GM04503 (cell line): ENCODE measurements around the gene BCL3.
"Not testable (repeated sequence)": the region's sequence is repeated elsewhere in the genome, so short reads cannot be mapped to it uniquely, and the experiment has no call there.

ENCODE experiments used
- DNase-seq: peaks from one replicate; pipeline ENCODE4 v3.0.0-alpha.2; 2012; ENCODE audit warnings: low read depth

The BCL3 gene, protein sequence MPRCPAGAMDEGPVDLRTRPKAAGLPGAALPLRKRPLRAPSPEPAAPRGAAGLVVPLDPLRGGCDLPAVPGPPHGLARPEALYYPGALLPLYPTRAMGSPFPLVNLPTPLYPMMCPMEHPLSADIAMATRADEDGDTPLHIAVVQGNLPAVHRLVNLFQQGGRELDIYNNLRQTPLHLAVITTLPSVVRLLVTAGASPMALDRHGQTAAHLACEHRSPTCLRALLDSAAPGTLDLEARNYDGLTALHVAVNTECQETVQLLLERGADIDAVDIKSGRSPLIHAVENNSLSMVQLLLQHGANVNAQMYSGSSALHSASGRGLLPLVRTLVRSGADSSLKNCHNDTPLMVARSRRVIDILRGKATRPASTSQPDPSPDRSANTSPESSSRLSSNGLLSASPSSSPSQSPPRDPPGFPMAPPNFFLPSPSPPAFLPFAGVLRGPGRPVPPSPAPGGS

DNA sequence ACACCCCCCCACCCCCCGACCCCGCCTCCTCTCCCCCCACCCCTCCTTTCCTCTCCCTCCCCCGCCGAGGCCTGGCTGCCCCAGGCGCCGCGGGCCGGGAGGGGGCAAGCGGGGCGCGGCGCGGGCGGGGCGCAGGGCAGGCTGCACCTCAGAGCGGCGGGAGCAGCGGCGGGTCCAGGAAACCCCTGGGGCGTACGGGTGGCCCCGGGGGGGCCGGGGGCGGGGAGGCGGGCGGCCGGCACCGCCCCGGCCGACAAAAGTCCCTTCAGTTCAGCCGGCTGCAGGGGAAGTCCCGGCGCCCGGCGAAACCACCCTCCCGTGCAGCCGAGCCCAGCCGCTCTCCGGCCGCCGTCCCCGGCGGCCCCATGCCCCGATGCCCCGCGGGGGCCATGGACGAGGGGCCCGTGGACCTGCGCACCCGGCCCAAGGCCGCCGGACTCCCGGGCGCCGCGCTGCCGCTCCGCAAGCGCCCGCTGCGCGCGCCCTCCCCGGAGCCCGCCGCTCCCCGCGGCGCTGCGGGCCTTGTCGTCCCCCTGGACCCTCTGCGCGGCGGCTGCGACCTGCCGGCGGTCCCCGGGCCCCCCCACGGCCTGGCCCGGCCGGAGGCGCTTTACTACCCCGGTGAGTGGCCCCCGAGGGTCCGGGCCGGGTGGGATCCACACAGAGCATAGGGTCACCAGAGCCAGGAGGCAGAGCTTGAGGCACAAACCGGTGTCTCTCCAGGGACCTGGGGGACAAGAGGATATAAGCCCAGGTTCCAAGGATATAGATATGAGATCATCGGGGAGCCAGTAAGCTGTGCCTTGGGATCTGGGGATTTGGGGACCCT is at the start of gene BCL3:
Gene BCL3 (plus strand): TSS at position 283 of the 829 bp plus-strand sequence. CDS start 83 bp downstream, at position 366.
- DNase-seq: no peak

DNA sequence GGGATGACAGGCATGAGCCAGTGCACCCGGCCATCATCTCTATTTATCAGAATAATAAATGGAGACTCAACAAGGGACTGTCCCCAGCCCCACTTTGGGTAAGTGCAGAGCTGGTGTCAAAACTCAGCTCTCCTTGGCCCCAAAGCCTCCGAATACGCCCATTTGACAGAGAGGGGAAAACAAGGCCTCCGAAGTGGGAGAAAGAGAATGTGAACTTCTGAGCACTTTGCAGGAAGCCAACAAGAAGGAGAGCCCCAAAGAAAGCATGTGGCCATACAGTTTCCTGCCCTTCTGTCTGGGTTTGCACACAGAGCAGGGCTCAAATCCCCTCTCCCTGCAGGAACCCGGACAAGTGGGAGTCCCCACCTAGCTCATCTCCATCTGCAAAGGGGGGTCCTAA is 48.0 kb upstream of the BCL3 start:
- DNase-seq: no peak

DNA sequence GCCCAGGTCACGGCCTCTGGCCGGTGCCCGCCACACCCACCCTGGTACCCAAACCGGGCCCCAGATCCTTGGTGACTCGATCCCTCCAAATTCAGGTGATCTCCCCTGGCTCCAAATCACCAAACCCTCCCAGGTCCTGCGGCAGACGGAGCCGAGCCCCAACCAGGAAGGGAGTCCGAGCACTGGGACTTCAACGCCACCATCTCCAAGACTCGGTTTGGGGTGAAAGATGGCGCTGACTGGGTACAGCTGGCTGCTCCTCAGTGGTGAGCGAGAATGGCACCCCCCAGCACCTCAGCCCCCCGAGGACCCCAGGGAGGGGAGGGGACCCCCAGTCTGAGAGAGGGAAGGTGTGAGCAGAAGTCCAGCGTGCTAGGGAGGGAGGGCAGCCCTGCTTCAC is 47.3 kb upstream of the BCL3 start:
- DNase-seq: no peak

DNA sequence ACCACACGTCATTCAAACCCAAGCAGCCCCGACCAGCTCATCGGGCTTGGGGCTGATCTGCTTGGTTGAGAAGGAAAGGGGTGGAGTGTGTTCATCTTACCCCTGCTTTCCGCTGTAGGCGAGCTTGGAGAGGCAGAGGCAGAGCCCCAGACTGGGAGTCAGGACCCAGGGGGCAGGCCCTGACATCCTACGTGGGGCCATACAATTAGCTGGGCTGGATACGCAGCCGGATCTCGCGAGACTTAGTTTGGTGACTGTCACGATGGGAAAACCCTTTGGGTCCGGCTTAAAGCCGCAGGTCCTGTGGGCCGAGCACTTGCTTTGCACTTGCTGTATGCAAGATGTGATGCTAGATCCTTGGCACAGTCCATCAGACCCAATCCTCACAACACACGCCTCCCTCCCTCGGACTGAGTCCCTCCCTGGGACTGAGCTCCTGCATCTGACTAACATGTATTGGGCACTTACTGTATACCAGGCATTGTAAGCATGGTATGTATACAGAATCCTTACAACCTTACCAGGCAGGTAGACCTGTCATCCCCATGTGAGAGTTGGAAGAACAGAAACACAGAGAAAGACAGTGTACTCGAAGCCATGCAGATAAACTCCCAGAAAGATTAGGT is 45.8 kb upstream of the BCL3 start:
- no peak for DNase-seq

DNA sequence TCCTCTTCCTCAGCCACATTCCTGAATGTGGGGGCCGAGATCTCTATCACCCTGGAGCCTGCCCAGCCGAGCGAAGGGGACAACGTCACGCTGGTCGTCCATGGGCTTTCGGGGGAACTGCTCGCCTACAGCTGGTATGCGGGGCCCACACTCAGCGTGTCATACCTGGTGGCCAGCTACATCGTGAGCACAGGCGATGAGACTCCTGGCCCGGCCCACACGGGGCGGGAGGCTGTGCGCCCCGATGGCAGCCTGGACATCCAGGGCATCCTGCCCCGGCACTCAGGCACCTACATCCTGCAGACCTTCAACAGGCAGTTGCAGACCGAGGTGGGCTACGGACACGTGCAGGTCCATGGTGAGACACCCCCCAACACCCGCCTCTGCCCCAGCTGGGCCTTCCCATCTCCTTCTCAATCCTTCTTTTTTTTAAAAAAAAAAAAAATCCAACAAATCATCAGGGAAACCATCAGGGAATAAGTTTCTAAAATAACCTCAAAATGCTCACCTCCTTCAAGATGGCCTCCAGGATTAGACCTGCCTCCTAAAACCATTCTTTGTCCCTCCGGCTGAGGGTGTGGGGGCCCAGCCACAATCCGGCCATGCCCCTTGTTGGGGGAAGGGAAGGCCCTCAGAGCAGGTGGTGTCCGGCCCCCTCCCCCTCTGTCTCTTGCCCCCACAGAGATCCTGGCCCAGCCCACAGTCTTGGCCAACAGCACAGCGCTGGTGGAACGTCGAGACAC is 45.0 kb upstream of the BCL3 start:
- DNase-seq: no peak

DNA sequence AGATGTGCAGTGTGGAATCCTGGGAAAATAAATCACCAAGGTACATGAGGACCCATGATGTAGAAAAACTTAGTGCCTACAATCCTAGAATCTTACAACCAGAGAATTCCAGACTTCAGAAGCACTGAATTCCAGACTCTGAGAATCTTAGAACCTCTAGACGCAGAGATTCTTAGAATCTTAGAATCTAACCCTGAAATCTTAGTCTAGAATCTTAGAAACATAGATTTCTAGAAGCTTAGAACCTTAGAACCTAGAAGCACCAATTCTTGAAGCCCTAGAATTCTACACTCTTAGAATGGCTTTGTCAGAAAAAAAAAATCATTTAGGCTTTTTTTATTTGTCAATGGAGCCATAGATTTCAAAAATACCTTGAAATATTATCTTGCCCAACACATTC is 43.5 kb upstream of the BCL3 start:
- DNase-seq: no peak

DNA sequence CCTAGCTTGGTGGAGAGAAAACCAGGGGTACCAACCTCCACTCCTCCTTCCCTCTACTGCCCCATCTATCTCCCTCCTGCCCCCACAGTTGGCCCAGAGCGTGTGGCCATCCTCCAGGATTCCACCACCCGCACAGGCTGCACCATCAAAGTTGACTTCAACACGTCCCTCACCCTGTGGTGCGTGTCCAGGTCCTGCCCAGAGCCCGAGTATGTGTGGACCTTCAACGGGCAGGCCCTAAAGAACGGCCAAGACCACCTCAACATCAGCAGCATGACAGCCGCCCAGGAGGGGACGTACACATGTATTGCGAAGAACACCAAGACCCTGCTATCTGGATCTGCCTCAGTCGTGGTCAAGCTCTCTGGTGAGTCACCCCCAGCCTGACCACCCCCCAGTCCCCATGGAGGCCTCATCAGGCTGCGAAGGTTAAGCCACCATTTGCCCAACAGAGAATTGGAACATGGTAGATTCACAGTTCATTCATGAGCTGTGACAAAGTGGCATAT is 43.0 kb upstream of the BCL3 start:
- DNase-seq: no peak

DNA sequence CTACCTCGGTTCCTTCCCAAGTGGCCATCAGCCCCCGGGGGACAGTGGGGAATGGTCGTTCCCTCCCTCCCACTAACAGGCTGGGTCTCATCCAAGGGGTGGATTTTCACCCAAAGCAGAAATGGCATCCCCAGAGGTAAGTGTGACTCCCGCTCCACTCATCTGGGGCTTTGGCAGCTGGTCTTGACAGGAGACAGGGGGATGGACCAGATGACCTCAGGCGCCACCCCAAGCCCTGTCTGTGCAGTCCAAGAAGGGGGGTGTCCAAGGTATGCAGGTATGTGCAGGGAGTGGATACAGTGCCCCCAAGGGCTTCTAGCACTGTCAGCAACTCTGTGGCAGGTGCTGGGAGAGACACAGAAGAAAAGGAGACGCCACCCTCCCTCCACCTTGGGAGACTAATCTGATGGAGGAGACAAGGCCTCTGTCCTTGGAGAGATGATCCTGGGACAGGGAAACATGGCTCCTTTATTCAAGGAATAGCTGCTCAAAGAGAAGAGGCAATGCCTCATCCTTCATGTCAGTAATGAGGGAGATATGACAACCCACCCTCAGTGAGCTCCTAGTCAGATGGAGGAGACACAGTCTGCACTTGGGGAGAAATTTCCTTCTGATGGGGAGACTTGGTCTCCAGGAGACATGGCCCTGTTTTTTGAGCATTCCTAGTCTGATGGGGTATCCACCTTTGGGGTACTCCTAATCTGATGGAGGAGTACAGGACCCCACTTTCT is 41.8 kb upstream of the BCL3 start:
- no peak for DNase-seq

DNA sequence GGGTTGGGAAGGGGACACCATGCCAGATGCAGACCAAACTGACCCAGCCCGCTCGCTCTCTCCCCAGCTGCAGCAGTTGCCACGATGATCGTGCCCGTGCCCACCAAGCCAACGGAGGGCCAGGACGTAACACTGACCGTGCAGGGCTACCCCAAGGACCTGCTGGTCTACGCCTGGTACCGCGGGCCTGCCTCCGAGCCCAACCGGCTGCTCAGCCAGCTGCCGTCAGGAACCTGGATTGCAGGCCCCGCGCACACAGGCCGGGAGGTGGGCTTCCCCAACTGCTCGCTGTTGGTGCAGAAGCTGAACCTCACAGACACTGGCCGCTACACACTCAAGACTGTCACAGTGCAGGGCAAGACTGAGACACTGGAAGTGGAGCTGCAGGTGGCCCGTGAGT is 40.7 kb upstream of the BCL3 start:
- no peak for DNase-seq

DNA sequence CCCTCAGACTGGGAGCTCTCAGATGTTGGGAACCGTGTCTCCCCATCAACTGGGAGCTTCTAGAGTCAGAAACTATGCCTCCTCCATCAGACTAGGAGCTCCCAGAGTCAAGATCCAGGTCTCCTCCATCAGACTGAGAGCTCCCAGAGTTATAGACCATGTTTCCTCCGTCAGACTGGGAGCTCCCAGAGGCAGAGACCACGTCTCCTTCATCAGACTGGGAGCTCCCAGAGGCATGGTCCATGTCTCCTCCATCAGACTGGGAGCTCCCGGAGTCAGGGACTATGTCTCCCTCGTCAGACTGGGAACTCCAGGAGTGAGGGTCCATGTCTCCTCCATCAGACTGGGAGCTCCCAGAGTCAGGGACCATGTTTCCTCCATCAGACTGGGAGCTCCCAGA is 39.6 kb upstream of the BCL3 start:
- DNase-seq: no peak

DNA sequence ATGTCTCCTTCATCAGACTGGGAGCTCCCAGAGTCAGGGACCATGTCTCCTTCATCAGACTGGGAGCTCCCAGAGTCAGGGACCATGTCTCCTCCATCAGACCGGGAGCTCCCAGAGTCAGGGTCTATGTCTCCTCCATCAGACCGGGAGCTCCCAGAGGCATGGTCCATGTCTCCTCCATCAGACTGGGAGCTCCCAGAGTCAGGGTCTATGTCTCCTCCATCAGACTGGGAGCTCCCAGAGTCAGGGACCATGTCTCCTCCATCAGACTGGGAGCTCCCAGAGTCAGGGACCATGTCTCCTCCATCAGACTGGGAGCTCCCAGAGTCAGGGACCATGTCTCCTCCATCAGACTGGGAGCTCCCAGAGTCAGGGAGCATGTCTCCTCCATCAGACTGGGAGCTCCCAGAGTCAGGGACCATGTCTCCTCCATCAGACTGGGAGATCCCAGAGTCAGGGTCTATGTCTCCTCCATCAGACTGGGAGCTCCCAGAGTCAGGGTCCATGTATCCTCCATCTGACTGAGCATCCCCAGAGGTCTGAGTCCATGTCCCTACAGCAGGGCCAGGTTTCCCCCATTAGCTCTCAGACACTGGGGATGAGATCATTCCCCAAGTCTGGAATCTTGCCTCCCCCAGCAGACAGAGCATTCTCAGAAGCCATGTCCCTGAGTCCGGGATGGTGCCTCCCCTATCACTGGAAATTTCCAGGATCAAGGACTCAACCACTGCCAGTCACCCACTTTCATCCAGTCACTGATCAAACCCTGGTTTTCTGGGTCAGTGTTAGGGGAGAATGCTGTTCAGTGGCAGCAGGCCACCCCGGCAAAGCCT is 38.9 kb upstream of the BCL3 start:
- not testable (repeated sequence) for DNase-seq

DNA sequence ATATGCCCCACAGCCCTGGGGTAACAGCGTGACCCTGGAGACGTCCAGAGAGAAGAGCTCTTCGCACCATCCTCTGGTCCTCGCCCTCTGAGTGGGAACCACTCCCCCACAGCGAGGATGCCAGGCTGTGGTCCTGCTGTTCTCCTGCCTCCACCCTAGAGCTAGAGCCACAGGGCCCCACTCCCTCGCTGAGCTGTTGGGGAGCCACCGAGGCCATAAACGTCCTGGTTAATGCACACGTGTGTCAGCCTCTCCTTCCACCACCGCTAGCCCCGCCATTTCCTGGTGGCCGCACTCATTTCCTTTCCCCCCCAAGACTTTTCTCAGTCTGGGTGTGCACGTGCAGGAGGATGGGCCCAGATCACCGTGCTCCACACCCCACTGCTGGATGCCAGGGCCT is 38.0 kb upstream of the BCL3 start:
- no peak for DNase-seq

DNA sequence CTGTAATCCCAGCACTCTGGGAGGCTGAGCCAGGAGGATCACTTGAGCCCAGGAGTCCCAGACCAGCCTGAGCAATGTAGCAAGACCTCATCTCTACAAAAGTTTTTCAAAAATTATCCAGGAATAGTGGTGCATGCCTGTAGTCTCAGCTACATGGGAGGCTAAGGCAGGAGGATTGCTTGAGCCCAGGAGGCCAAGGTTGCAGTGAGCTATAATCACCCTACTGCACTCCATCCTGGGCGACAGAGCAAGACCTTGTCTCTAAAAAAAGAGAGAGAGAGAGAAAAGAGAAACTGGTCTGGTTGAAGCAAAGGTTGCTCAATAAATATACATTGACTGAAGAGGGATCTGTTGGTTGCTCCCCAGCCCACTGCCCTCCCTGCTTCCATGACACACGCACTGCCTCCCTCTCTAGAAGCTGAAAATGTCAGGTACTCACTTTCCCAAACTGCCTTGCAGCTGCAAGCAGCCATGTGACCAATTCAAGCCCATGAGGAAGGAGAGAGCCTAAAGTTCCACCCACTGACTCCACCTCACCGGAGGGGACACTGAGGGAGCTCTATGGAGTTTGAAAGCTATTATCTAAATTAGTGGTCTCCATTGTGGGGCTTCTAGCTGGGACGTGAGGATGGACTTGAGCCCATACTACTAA is 35.5 kb upstream of the BCL3 start:
- no peak for DNase-seq

DNA sequence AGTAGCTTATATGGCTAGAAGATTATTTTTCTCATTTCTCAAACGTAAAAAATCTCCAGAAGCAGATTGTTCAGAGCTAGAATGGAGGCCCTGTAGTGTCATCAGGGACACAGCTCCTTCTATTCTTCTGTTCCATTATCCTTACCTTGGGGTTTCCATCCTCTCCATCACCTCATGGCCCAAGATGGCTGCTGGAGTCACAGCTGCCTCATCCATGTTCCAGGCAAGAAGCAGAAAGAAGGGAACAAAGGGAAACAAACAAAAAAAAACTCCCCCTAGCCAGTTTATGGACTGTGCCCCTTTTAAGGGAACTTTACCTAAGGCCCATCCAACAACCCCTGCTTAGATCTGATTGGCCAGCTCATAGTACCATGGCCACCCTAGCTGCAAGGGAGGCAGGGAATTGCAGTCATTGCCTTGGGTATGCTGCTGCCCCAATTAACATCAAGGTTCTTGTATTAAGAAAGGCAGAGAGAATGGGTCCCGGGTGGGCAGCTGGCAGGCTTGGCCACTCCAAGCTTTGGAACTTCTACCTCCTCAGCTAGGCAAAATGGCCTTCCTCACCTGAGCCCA is 33.8 kb upstream of the BCL3 start:
- DNase-seq: no peak

DNA sequence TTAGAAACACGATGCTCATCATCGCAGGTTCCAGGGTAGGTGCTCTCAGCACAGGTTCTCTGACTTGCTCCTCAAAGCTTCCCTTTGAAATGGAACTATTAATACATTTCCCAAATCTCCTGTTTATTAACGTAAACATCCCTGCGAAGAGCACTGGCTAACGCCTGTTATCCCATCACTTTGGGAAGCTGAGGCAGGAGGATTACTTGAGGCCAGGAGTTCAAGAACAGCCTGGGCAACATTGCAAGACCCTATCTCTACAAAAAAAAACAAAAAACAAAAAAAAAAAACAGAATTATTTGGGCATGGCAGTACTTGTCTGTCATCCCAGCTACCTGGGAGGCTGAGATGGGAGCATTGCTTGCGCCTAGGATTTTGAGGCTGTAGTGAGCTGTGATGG is 30.9 kb upstream of the BCL3 start:
- DNase-seq: no peak

DNA sequence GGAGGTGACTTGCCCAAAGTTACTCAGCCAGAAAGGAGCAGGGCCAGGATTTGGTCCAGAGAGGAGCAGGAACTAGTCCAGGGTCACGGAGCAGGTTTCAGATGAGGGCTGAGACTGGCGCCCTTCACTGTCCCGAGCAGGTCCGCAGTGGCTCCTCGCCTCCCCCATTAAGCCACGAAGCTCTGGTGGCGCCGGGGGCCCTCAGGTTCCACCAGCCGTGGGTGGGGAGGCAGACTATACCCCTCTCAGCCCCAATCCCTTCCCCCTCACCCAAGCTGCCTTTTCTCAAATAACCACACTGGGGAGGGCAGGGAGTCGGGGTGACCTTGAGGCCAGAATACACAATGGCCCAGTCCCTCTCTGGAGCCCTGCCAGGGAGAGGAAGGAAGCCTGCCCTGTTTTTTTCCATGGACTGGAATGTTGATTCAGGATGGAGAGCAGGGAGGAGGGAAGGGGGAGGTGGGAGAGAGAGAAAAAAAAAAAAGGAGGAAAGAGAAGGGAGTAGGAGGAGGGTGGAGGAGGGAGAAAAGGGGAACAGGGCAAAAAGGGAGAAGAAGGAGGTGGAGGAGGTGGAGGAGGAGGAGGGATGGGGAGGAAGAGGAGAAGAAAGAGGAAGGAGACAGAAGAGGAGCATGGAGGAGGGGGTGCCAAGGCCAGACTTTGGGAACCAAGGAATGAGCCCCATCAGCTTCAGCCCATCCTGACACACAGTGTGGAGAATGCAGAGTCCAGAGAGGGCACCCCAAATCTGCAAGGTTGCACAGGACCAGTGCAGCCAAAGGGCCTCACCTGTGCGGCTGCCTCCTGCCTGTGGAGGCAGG is 29.9 kb upstream of the BCL3 start:
- no peak for DNase-seq

DNA sequence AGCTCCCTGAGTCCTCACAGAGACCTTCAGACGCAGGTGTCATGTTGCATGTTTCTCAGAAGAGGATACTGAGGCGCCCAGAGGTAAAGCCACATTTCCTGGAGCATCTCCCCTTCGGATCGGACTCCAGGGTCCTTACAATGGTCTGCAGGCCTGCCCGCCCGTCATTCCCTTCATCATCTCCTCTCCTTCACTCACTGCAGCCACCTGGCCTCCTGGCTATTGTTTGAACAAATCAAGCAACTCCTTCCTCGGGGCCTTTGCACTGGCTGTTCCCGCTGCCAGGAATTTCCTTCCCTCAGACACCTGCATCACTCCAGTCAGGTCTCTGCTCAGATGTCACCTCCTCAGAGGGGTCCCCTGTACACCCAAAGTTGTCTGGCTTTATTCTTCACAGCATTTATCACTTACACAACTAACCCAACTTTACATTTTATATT is 29.2 kb upstream of the BCL3 start:
- DNase-seq: no peak

DNA sequence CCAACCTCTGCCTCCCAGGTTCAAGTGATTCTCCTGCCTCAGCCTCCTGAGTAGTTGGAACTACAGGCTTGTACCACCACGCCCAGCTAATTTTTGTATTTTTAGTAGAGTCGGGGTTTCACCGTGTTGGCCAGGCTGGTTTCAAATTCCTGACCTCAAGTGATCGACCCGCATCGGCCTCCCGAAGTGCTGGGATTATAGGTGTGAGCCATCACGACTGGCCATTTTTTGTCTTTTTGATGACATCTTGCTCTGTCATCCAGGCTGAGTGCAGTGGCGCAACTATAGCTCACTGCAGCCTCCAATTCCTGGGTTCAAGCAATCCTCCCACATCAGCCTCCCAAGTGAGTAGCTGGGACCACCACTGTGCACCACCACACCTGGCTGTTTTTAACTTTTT is 28.1 kb upstream of the BCL3 start:
- DNase-seq: not testable (repeated sequence)
